HuH-7 (cell line): ENCODE measurements around the gene NCBP1.

Experiments
- DNase-seq: peaks from one replicate; pipeline ENCODE4 v3.0.0; 2011; ENCODE audit warnings: low spot score

NCBP1 gene

DNA sequence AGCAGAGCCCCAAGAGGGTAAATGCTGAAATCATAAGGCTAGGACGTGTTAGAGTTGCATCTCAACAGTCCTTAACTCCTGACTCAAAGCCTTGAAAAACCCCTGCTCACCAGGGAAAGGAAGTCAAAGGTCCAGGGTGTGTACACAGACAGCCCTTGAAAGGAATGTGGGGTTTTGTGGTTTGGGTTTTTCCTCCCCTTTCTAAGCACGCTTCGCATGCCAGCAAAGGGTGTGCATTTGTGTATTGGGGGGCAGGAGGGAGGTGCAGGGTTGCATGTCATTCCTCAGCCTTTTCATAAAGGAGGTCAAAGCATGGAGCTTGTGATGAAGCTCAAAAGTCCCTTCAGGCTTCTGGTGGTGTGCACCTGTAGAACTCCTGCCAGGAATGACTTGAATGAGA, 80.8 kb downstream of the NCBP1 start:
- no peak for DNase-seq

DNA sequence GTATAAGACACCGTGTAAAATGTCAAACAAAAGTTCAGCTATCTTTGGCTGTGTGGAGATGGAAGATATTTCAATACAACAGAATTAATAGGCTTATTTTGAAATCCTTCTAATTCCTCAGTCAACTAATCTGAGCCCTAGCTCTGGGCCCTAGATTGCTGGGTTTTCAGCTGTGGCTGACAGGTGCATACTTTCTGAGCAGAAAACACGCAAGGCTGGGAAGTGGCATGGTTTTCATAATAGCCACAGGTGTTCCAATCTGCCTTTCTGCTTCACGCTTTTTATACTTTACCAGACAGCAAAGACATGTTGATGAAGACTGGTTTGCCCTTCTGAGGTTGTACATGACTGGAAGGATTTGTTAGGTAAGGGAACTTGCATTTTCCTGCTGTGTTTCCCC, 84.2 kb downstream of the NCBP1 start:
- no peak for DNase-seq

DNA sequence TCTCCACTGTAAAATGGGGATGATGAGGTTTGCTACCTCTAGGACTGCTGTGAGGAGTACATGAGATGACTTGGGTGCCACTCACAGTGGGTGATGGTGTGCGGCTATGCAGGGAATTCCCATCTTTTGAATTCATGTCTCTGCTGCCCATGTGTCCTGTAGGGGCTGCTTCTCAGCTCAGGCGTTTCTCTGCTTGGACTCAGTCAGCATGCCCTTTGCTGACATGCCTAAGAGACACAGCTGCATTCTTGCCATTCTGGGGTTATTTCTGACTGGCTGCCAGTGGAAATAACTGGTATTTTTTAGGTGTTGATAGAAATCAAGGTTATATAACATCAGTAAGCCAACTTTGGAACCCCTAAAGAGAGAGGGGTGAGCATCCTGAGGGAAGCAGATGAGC, 87.8 kb downstream of the NCBP1 start:
- no peak for DNase-seq

DNA sequence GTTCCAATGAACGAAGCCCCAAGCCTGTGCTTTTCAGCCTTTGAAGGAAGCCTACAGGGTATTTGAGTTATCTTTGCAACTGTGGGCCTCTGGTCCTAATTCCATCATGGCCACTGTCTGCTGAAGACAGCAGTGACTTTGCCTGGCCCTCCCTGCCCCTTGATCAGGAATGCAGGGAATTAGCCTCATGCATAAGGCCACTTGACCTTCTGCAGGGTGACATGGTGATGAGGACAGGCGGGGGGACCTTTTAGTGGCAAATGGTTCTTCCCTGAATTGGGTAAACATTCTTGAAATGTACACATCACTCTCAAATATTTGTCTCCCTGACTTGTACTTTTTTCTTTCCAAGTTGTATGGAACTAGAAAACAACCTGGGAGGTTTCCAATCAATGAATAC, 88.7 kb downstream of the NCBP1 start:
- no peak for DNase-seq
